ENCODE data around the gene FOXJ3. TPM values are rescaled to one million over a fixed set of nuclear protein-coding genes. Genes with fewer than 3 reads are reported as not detected.
"Not testable (repeated sequence)": the region's sequence is repeated elsewhere in the genome, so short reads cannot be mapped to it uniquely, and the experiment has no call there.

The FOXJ3 gene
- total RNA-seq, 1 donor from 2014 or later: 49.4 TPM

DNA sequence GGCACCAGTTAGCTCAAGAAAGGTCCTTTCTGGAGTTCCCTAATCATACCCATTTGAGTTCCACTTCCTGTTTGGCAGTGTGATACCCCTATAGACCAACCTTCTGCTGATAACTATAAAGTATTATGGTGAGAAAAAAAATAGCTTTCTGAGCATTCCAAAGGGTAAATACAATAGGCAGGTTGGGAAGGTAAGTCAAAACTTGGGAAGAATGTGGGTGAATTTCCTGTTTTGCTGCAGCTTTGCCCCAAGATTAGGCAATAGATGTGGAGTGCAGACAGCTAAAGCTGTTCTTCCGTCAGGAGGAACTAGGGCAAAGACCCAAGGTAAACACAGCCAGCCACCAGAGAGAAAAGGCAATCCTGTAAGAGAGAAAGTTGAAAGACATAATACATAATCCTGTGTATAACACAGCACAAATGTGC is 120.6 kb downstream of the FOXJ3 start:
- H3K27me3 Mint-ChIP-seq: no peaks in the 10 kb centered on the region
- peaks cover 6% of the 10 kb centered on the region for H3K9me3 Mint-ChIP-seq
- H3K36me3 Mint-ChIP-seq: peaks cover 40% of the 10 kb centered on the region
- no peak overlapping the region for H3K4me3 Mint-ChIP-seq
- H3K4me1 Mint-ChIP-seq (ENCODE audit: unreplicated experiment): peaks cover 16% of the 10 kb centered on the region
- peak overlapping the region; percentile 19 for H3K27ac Mint-ChIP-seq
- no peak for DNase-seq (ENCODE audit: extremely low spot score, unreplicated experiment)
- TF ChIP-seq, protein P1, sequence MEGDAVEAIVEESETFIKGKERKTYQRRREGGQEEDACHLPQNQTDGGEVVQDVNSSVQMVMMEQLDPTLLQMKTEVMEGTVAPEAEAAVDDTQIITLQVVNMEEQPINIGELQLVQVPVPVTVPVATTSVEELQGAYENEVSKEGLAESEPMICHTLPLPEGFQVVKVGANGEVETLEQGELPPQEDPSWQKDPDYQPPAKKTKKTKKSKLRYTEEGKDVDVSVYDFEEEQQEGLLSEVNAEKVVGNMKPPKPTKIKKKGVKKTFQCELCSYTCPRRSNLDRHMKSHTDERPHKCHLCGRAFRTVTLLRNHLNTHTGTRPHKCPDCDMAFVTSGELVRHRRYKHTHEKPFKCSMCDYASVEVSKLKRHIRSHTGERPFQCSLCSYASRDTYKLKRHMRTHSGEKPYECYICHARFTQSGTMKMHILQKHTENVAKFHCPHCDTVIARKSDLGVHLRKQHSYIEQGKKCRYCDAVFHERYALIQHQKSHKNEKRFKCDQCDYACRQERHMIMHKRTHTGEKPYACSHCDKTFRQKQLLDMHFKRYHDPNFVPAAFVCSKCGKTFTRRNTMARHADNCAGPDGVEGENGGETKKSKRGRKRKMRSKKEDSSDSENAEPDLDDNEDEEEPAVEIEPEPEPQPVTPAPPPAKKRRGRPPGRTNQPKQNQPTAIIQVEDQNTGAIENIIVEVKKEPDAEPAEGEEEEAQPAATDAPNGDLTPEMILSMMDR (conservative IDR thresholded peaks at IDR 0.05): no peak

DNA sequence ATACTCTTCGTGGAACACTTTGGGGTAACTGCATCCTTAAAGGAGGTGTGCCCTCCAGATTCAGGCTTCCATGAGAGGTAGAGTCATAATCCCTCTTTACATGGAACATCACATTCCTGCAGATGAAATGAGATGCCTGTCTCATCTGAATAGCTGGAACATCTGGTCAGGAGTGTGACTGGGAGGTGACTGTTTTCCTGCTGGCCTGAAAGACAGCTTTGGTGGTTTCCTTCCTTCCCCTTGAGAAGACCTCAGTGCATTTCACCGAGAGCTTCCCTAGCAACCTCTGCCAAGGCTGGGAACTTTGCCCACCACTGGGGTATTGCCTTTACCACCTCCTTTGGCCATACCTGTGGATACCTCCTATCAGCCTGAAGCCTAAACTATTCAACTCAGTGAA is 123.8 kb downstream of the FOXJ3 start:
- no peaks in the 10 kb centered on the region for H3K27me3 Mint-ChIP-seq

DNA sequence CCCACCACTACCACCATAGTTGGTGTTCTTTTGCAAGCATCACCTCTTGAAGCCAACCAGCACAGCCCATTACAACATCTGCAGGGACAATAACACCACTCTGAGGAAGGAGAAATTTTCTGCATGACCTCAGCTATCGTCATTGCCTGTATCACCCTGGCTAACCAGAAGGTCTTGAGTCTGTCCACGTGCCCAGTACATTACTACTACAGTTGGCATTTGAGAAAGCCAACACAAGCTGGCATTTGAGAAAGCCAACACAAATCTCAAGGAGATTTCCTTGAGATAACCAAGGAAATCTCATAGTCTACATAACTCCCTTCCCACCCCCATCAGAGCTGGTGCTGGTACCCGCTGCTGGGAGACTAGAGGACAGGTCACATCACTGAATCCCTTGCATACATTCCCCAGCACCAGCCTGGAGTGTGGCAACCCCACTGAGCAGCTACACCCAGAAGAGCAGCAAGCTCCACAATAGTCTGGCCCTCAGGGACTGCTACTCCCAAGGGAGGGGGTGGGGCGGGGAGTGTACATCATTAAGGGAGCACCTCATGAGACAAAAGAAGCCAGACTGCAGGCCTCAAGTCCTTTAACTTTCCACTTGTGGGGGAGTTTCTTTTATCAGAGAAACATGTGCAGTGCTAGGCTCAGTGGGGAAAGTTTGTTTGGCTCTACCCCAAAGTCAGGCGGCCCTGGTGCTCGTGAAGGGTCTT is 124.5 kb downstream of the FOXJ3 start:
- TF ChIP-seq, protein P1 (conservative IDR thresholded peaks at IDR 0.05): no peak
- Mint-ChIP-seq H3K4me1 (ENCODE audit: unreplicated experiment) (peaks cover 5% of the 10 kb centered on the region), H3K4me3 (peak overlapping the region; percentile 5), H3K9me3 (peaks cover 17% of the 10 kb centered on the region), H3K27ac (peak overlapping the region; percentile 19), H3K36me3 (peaks cover 54% of the 10 kb centered on the region), H3K27me3 (no peaks in the 10 kb centered on the region)
- DNase-seq (ENCODE audit: extremely low spot score, unreplicated experiment): no peak

More for the DNA sequence above, 123.8 kb downstream of the FOXJ3 start:
- Mint-ChIP-seq H3K36me3 (peaks cover 49% of the 10 kb centered on the region), H3K4me1 (ENCODE audit: unreplicated experiment) (peaks cover 5% of the 10 kb centered on the region), H3K27ac (no peak overlapping the region), H3K9me3 (peaks cover 14% of the 10 kb centered on the region), H3K4me3 (no peak overlapping the region)
- TF ChIP-seq, protein P1 (conservative IDR thresholded peaks at IDR 0.05): no peak
- DNase-seq (ENCODE audit: extremely low spot score, unreplicated experiment): no peak

DNA sequence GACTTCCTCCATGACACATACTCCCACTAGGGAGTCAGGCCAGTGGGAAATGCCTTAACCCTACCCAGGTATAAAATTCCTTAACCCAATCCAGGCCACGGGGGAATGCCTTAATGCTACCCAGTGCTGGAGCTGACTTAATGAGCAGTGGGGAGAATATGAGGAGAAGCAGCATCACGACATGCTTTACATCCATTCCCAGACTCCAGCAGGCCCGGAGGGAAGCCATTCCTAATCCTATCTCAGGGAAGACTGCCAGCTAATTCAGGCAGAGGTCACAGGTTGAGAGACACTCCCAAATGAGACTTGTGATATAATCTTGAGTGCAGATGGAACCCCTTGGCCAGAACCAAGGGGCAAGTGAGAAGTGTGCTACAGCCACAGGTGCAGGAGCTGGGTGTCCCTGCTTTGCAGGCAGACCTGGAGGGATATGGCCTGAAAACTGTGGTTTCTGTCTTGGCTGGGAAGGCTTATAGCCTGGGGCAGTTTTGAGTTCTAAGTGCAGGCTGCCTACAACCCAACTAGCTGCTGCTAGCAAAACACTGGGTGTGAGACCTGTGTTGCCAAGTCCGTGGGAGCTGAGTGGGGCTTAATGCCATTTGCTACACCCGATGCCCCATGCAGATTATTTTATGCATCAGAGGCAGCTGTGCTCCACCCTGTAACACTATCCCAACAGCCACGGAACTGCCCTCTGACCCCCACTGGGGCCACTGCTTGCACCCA is 125.3 kb downstream of the FOXJ3 start:
- Mint-ChIP-seq H3K27me3 (no peaks in the 10 kb centered on the region), H3K9me3 (peaks cover 17% of the 10 kb centered on the region), H3K4me3 (no peak overlapping the region), H3K36me3 (peaks cover 55% of the 10 kb centered on the region), H3K27ac (peak overlapping the region; percentile 17), H3K4me1 (ENCODE audit: unreplicated experiment) (peaks cover 5% of the 10 kb centered on the region)
- no peak for DNase-seq (ENCODE audit: extremely low spot score, unreplicated experiment)
- TF ChIP-seq, protein P1 (conservative IDR thresholded peaks at IDR 0.05): no peak

DNA sequence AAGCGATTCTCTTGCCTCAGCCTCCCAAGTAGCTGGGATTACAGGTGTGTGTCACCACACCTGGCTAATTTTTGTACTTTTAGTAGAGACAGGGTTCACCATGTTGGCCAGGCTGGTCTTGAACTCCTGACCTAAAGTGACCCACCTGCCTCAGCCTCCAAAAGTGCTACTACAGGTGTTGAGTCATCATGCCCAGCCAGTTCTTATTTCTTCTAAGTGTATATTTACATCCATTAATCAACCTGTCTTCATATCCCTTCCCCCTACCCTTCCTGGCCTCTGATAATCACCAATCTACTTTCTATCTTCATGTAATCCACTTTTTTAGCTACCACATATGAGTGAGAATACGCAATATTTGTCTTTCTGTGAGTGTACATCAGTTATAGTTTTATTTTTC is 128.1 kb downstream of the FOXJ3 start:
- H3K4me1 Mint-ChIP-seq (ENCODE audit: unreplicated experiment); H3K4me3 Mint-ChIP-seq; DNase-seq (ENCODE audit: extremely low spot score, unreplicated experiment); H3K27me3 Mint-ChIP-seq: not testable (repeated sequence)
- Mint-ChIP-seq H3K9me3 (peaks cover 28% of the 10 kb centered on the region), H3K36me3 (peaks cover 59% of the 10 kb centered on the region), H3K27ac (peak overlapping the region; percentile 99)

DNA sequence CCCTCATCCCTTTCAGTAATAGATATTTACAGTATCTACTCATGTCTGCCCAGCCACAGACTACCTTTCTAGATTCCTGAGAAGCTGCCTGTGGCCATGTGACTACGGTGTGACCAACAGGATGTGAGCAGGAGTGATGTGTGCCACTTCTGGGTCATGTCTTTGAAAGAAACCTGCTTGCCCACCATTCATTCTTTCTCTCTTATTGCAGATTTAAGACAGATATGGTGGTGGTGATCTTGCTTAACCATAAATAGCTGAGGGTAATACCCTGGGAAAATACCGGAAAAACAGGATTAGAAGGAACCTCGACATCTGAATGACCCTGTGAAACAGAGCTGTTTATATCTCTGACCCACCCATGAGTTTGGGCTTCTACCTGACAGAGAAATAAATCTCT is 128.9 kb downstream of the FOXJ3 start:
- Mint-ChIP-seq H3K4me3 (peak overlapping the region; percentile 83), H3K27ac (peak overlapping the region; percentile 99), H3K36me3 (peaks cover 60% of the 10 kb centered on the region), H3K9me3 (peaks cover 29% of the 10 kb centered on the region), H3K4me1 (ENCODE audit: unreplicated experiment) (peaks cover 5% of the 10 kb centered on the region), H3K27me3 (no peaks in the 10 kb centered on the region)
- TF ChIP-seq, protein P1 (conservative IDR thresholded peaks at IDR 0.05): no peak
- no peak for DNase-seq (ENCODE audit: extremely low spot score, unreplicated experiment)
